Endothelial cell of umbilical vein (primary cell): ENCODE results near the gene LRRK1. TPM values are rescaled to one million over a fixed set of nuclear protein-coding genes. Genes with fewer than 3 reads are reported as not detected.
A peak's percentile ranks its signal among the peaks of the same experiment; 100 is the strongest.

Source experiments
- BruUV-seq: library from RNA; stranded (reverse); fragments of 400-500 nt; replicated peaks from 2 replicates; lab custom pipeline; 2021; lab: Mats Ljungman, UMichigan
- CTCF ChIA-PET: fragments of 300-600, 350-600 bp; sonication (Branson Sonifier 250); formaldehyde crosslinking; loops from one replicate; lab custom pipeline; 2021; ENCODE audit warnings: antibody characterized with exemption, inconsistent platforms; lab: Charles Lee
- POLR2A ChIA-PET: fragments of 300-600, 350-600 bp; sonication (Branson Sonifier 250); formaldehyde crosslinking; loops from one replicate; lab custom pipeline; 2021; ENCODE audit warnings: antibody characterized with exemption, inconsistent platforms; lab: Charles Lee
- DNase-seq: peaks from one replicate; pipeline ENCODE4 v3.0.0-alpha.2; 2011; ENCODE audit warnings: low read depth, low spot score
- FAIRE-seq: peaks from 2 replicates; lab custom pipeline; 2011; peaks lifted over from hg19 to GRCh38; lab: Jason Lieb, UNC
- H2AFZ ChIP-seq: 2 replicates; pipeline ENCODE4 v1.6.0; 2012; ENCODE audit warnings: low read depth, low read length, control low read depth, inconsistent platforms
- H3K27ac ChIP-seq: 2 replicates; pipeline ENCODE4 v1.5.1; 2011; ENCODE audit warnings: low read depth, mild to moderate bottlenecking, control low read depth, low read length, moderate library complexity; ENCODE audit not compliant: insufficient read depth
- H3K27me3 ChIP-seq, 2 experiments: 2 replicates each; pipeline versions ENCODE4 v1.6.0 to v1.6.1; 2011; ENCODE audit warnings: low read length in 2 of 2, mixed read lengths in 1 of 2; ENCODE audit not compliant: control insufficient read depth in 2 of 2, insufficient read depth in 2 of 2
- H3K36me3 ChIP-seq, 2 experiments: 2 replicates in 1 of 2; 3 replicates in 1 of 2; pipeline ENCODE4 v1.5.1; 2011; ENCODE audit warnings: low read length in 2 of 2, mild to moderate bottlenecking in 1 of 2, moderate library complexity in 1 of 2; ENCODE audit not compliant: control insufficient read depth in 2 of 2, insufficient read depth in 2 of 2; ENCODE audit errors: extremely low read depth in 1 of 2
- H3K4me1 ChIP-seq: 3 replicates; pipeline ENCODE4 v1.5.1; 2011; ENCODE audit warnings: mild to moderate bottlenecking, low read length; ENCODE audit not compliant: control insufficient read depth, insufficient read depth; ENCODE audit errors: extremely low read depth
- H3K4me2 ChIP-seq: 2 replicates; pipeline ENCODE4 v1.6.1; 2011; ENCODE audit warnings: low read length, control low read depth, mixed read lengths; ENCODE audit not compliant: insufficient read depth
- H3K4me3 ChIP-seq, 3 experiments: fragments of 200-600 bp in 1 of 3; sonication (generic), shearing (Covaris generic) in 1 of 3; replicated peaks in 1 of 3; 2 replicates each; pipeline ENCODE4 v1.5.1; 2011 to 2016; ENCODE audit warnings: control low read depth in 3 of 3, low read length in 3 of 3, mild to moderate bottlenecking in 2 of 3, inconsistent platforms in 1 of 3, low read depth in 1 of 3, moderate library complexity in 1 of 3; ENCODE audit not compliant: insufficient read depth in 1 of 3
- H3K79me2 ChIP-seq: 2 replicates; pipeline ENCODE4 v1.6.0; 2012; ENCODE audit warnings: low read length, inconsistent platforms; ENCODE audit not compliant: control insufficient read depth, insufficient read depth
- H3K9ac ChIP-seq: replicated peaks from 2 replicates; pipeline ENCODE3; 2011; ENCODE audit warnings: low read length, control low read depth; ENCODE audit not compliant: insufficient read depth; ENCODE audit errors: extremely low read depth
- H3K9me1 ChIP-seq: replicated peaks from 3 replicates; pipeline ENCODE4 v1.6.0; 2011; ENCODE audit warnings: mild to moderate bottlenecking, low read length; ENCODE audit not compliant: control insufficient read depth, insufficient read depth; ENCODE audit errors: extremely low read depth
- H3K9me3 ChIP-seq: replicated peaks from 2 replicates; pipeline ENCODE4 v1.5.1; 2012; ENCODE audit warnings: low read length, inconsistent platforms; ENCODE audit not compliant: control insufficient read depth, insufficient read depth
- H4K20me1 ChIP-seq: replicated peaks from 2 replicates; pipeline ENCODE3; 2011; ENCODE audit warnings: mild to moderate bottlenecking, low read length; ENCODE audit not compliant: control insufficient read depth, insufficient read depth; ENCODE audit errors: extremely low read depth
- EZH2 ChIP-seq: IDR thresholded peaks from 2 replicates; pipeline ENCODE4 v1.6.1; 2012; ENCODE audit warnings: borderline replicate concordance, low read depth, mild to moderate bottlenecking, moderate library complexity, low read length, inconsistent platforms; ENCODE audit not compliant: severe bottlenecking
- FOS ChIP-seq: IDR thresholded peaks from 2 replicates; pipeline ENCODE4 v1.6.1; 2011; ENCODE audit warnings: mild to moderate bottlenecking, low read length, moderate library complexity, borderline replicate concordance; ENCODE audit not compliant: insufficient read depth
- GATA2 ChIP-seq: IDR thresholded peaks from 2 replicates; pipeline ENCODE4 v1.7.0; 2011; ENCODE audit warnings: low read depth, mild to moderate bottlenecking, moderate library complexity, mixed read lengths, low read length; ENCODE audit not compliant: insufficient read length, insufficient read depth
- JUN ChIP-seq: IDR thresholded peaks from 2 replicates; pipeline ENCODE4 v1.6.1; 2011; ENCODE audit warnings: borderline replicate concordance, low read depth; ENCODE audit not compliant: insufficient read length, insufficient read depth
- MAX ChIP-seq: IDR thresholded peaks from 2 replicates; pipeline ENCODE4 v1.6.1; 2011; ENCODE audit not compliant: insufficient read depth, insufficient read length
- MYC ChIP-seq: IDR thresholded peaks from one replicate; pipeline ENCODE4 v1.6.1; 2011; ENCODE audit warnings: mild to moderate bottlenecking, low read depth, low read length
- POLR2A ChIP-seq: IDR thresholded peaks from 2 replicates; pipeline ENCODE4 v1.6.1; 2012; ENCODE audit warnings: low read depth, mild to moderate bottlenecking, control low read depth, low read length
- POLR2AphosphoS5 ChIP-seq: IDR thresholded peaks from 2 replicates; pipeline ENCODE4 v1.6.1; 2012; ENCODE audit warnings: low read depth, mild to moderate bottlenecking, control low read depth, low read length, moderate library complexity; ENCODE audit not compliant: insufficient read depth
- dilution Hi-C: fragments of 300-500 bp; cut with MboI; formaldehyde crosslinking; loops from one replicate; pipeline ENCODE4 v1.15.0; 2019; ENCODE audit warnings: low sequenced_read_pairs; ENCODE audit not compliant: extremely low pct_ligation_motif_present
- intact Hi-C: fragments of 100-400 bp; cut with micrococcal nuclease; formaldehyde crosslinking; loops from one replicate; pipeline ENCODE4 v1.10.0; 2022
- polyA plus RNA-seq, 4 experiments: library from polyadenylated mRNA; depleted of rRNA in 3 of 4; stranded (reverse) in 3 of 4; unstranded in 1 of 4; fragments of >200 nt; gene quantifications; 2 replicates each; pipeline versions ENCODE4 v1.2.1 to v1.2.3, GENCODE V29; 2011 to 2012; ENCODE audit warnings: missing spikeins in 1 of 4
- total RNA-seq: library from RNA; stranded (reverse); gene quantifications from 2 replicates; pipeline ENCODE4 v1.2.3, GENCODE V29; 2021
- TF ChIP-seq, protein P1 (sequence below), 2 donors: IDR thresholded peaks; 1 replicate in 1 of 2; 2 replicates in 1 of 2; pipeline ENCODE4 v1.5.1; 2011; ENCODE audit warnings: low read length in 2 of 2, mild to moderate bottlenecking in 2 of 2, moderate library complexity in 2 of 2, control low read depth in 1 of 2, inconsistent platforms in 1 of 2, low read depth in 1 of 2; ENCODE audit not compliant: insufficient read depth in 1 of 2; ENCODE audit errors: extremely low read depth in 1 of 2

Gene LRRK1
- total and polyA plus RNA-seq, 2 donors (not counting 3 experiments of a cell fraction or from before 2014, with no cell fraction given), result 11.0 to 22.1 TPM

GRCh38 chr15:100899601-100900000 lies 19.6 kb upstream of the LRRK1 start:
- no peak for DNase-seq
- no peaks in the 10 kb centered on the region for H3K36me3 ChIP-seq
- no peaks in the 10 kb centered on the region for H3K79me2 ChIP-seq
- no peaks in the 10 kb centered on the region for H4K20me1 ChIP-seq
- peaks cover 27% of the 10 kb centered on the region for H3K4me1 ChIP-seq
- ChIA-PET POLR2A (no interaction called here), CTCF (interaction anchor here (1.2 to 3.4 kb wide), 4 partner anchors 10 to 108 kb away, joined by 3 to 14 read pairs (median 5); no protein-coding TSS in a partner anchor)
- peak; percentile 70 for FAIRE-seq
- H2AFZ ChIP-seq, result peak overlapping the region; percentile 16
- H3K27me3 ChIP-seq, result no peaks in the 10 kb centered on the region
- intact Hi-C loops (no loop called here), dilution Hi-C loops (no loop called here)
- no TSS peak for BruUV-seq
- no peaks in the 10 kb centered on the region for H3K9me1 ChIP-seq
- TF ChIP-seq POLR2AphosphoS5 (no peak), FOS (no peak), GATA2 (no peak), JUN (no peak), EZH2 (no peak), MAX (no peak), POLR2A (no peak), MYC (no peak)
- TF ChIP-seq, protein P1, sequence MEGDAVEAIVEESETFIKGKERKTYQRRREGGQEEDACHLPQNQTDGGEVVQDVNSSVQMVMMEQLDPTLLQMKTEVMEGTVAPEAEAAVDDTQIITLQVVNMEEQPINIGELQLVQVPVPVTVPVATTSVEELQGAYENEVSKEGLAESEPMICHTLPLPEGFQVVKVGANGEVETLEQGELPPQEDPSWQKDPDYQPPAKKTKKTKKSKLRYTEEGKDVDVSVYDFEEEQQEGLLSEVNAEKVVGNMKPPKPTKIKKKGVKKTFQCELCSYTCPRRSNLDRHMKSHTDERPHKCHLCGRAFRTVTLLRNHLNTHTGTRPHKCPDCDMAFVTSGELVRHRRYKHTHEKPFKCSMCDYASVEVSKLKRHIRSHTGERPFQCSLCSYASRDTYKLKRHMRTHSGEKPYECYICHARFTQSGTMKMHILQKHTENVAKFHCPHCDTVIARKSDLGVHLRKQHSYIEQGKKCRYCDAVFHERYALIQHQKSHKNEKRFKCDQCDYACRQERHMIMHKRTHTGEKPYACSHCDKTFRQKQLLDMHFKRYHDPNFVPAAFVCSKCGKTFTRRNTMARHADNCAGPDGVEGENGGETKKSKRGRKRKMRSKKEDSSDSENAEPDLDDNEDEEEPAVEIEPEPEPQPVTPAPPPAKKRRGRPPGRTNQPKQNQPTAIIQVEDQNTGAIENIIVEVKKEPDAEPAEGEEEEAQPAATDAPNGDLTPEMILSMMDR (IDR thresholded peaks at IDR 0.05; ENCODE audit: extremely low read depth in 1 of 2, insufficient read depth in 1 of 2, low read depth in 1 of 2, low read length in 2 of 2), result no peak
- no peak overlapping the region for H3K9ac ChIP-seq
- H3K4me2 ChIP-seq, result no peak overlapping the region
- H3K9me3 ChIP-seq, result no peaks in the 10 kb centered on the region
- H3K4me3 ChIP-seq, result no peak overlapping the region
- H3K27ac ChIP-seq, result no peak overlapping the region
